Measurements from ENCODE around the gene MT1F. TPM values are rescaled to one million over a fixed set of nuclear protein-coding genes. Genes with fewer than 3 reads are reported as not detected.
"Not testable (repeated sequence)": the region's sequence is repeated elsewhere in the genome, so short reads cannot be mapped to it uniquely, and the experiment has no call there.

Gene MT1F
- polyA plus RNA-seq, 4 donors = 43.8 to 84.1 (median 71.3) TPM

GRCh38 chr16:56669840-56670619 is 12.3 kb downstream of the MT1F start:
- no peak for DNase-seq (ENCODE audit: low read depth in 4 of 4, low spot score in 2 of 4)

DNA sequence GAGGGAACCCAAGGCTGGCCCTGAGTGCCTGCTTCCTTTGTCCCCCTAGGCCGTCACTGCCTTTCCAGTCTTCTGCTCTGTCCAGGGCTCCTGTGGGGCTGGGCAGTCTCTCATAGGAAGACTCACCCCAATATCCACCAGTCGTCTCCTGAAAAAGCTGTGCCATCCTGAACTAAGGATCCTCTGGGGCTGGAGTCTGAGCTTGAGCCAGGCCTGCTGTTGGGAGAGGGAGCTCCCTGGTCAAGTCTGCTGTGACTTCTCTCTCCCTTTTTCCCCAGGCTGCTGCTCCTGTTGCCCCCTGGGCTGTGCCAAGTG is 12.8 kb downstream of the MT1F start:
- no peak for DNase-seq (ENCODE audit: low read depth in 4 of 4, low spot score in 2 of 4)

DNA sequence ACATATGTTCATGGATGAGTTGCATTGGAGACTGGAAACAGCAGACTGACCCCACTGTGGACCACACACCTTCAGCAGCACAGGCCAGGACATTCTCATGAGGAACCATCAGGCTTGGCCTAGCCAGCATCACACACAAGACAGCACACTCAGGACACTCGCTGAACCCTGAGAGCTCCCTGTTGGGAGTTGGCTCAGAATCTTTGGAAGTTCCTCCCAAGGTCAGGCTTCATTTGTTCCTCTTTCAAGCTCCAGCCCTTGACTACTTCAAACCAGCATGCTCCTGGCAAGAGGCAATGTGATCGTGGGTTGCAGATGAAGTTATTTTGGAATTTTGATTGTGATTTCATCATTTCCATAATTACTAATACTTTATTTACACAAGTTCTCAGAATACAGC is 13.9 kb downstream of the MT1F start:
- DNase-seq (ENCODE audit: low read depth in 4 of 4, low spot score in 2 of 4) = not testable (repeated sequence)

- DNase-seq (ENCODE audit: low read depth in 4 of 4, low spot score in 2 of 4) = not testable (repeated sequence)
Measured at GRCh38 chr16:56672171-56672570, 14.4 kb downstream of the MT1F start.

- DNase-seq (ENCODE audit: low read depth in 4 of 4, low spot score in 2 of 4) = no peak
Measured at GRCh38 chr16:56672761-56673536, 15.2 kb downstream of the MT1F start.

GRCh38 chr16:56673921-56674320 is 16.2 kb downstream of the MT1F start:
- DNase-seq (ENCODE audit: low read depth in 4 of 4, low spot score in 2 of 4) = no peak

DNA sequence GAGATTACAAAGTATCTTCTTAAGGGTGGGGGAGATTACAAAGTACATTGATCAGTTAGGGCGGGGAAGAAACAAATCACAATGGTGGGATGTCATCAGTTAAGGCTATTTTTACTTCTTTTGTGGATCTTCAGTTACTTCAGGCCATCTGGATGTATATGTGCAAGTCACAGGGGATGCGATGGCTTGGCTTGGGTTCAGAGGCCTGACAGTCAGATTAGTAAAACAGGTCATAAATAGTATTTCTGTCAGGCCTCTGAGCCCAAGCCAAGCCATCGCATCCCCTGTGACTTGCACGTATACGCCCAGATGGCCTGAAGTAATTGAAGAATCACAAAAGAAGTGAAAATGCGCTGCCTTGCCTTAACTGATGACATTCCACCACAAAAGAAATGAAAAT is 16.8 kb downstream of the MT1F start:
- not testable (repeated sequence) for DNase-seq (ENCODE audit: low read depth in 4 of 4, low spot score in 2 of 4)

DNA sequence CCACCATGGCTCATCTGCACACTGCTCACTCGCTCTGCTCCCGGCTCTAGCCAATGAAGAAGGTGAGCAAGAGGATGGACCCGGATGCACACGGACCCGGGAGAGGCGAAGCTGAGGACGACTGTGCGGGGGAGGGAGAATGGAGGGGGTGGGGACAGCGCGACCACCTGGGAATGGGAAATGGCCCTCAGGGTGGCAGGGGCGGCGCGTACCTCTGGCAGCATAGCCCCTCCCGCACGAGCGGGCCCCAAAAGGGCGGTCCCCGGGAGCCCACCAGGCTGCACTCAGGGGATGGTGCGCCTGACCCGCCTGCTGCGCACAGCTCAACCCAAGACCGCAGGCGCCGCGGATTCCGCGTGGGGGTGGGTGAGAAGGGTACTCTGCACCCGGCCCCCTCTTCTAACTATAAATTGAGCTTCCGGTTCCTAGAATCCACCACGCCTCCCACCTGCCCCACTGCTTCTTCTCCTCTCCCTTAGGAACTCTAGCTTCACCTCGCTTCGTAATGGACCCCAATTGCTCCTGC is 18.0 kb downstream of the MT1F start:
- no peak for DNase-seq (ENCODE audit: low read depth in 4 of 4, low spot score in 2 of 4)

DNA sequence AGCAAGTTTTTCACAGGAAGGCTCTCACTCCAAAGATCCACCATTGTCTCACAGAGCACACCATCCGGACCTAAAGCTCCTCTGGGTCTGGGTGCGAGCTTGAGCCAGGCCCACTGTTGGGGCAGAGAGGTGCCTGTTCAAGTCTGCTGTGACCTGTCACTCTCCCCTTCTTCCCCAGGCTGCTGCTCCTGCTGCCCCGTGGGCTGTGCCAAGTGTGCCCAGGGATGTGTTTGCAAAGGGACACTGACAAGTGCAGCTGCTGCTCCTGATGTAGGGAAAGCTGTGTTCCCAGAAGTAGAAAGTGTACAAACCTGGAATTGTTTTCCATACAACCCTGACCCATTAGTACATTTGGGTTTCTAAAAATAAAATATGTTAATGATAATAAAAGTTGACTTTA is 19.7 kb downstream of the MT1F start:
- DNase-seq (ENCODE audit: low read depth in 4 of 4, low spot score in 2 of 4) = no peak

DNA sequence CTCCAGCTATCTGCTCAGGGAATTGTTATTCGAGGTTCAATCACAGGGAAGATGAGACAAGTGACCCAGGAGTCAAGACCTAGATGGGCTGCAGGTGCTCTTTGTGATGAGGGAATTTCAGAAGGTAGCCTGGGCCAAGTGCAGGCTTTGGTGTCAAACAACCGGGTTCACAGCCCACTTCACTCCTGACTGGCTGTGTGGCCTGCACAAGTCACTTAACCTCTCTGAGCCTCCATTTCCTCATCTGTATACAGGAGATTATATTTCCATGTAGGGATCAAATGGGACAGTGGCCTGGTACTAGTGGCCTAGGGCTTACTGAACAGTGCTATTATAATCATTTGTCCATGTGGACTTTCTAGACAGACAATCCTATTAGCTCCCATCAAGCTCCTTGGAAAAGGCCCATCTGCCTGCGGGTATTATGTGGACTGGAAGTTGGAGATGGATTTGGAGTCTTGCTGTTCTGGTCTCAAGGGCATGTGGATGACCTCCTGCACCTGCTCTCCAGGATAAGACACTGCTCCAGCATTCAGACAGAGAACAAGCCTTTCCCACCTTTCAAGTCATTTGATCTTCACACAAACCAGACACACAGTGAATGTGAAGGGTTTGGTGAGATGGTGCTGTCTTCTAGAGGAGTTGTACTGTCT is 21.4 kb downstream of the MT1F start:
- no peak for DNase-seq (ENCODE audit: low read depth in 4 of 4, low spot score in 2 of 4)

DNA sequence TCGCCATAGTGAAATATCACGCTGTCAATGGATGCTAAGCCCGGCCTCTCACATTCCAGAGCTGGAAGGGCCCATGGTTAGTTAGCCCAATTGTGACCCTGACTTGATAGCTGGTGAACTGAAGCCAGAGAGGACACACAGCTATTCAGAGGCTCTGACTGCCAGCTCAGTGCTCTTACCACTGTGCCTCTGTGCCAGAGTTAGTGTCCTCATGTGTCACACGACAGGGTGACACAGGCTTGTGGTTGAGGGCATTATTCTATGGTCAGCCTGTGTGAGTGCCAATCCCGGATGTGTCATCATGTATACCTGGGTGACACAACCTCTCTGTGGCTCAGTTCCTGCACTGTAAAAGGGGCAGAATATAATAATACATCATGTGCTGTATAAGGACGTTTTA is 22.1 kb downstream of the MT1F start:
- no peak for DNase-seq (ENCODE audit: low read depth in 4 of 4, low spot score in 2 of 4)

DNA sequence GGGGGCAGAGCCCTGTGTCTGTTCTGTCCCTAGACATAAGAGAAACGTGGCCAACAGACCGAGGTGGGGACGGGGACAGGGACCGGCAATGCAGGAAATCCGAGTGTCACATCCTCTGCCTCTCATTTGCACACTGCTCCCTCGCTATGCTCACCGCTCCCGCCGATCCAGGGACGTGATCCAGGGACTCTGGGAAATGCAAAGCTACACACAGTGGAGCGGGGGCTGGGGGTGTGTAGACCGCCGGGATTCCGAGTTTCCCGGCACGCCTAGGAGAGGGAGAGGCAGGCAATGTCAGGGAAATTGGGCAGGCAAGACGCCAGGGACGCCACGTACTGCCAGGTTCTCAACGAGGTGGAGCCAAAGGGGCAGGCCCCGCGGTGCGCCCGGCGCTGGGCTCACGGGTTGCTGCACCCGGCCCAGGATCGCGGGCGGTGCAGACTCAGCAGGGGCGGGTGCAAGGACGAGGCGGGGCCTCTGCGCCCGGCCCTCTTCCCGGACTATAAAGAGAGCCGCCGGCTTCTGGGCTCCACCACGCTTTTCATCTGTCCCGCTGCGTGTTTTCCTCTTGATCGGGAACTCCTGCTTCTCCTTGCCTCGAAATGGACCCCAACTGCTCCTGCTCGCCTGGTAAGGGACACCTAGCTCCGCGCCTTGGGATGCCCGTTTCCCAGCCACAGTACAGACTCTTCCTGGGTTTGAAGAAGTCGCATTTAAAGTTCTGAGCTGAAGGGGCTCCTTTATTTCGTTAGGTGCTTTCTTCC is 24.4 kb downstream of the MT1F start, which contains the start of gene MT1X:
TSS of gene MT1X (plus strand) at position 532 of the 764 bp plus-strand sequence. CDS start at position 603, 71 bp downstream.
- DNase-seq (ENCODE audit: low read depth in 4 of 4, low spot score in 2 of 4) = peak in 3 of 4 donors; percentile 42 to 80 (median 67)

DNA sequence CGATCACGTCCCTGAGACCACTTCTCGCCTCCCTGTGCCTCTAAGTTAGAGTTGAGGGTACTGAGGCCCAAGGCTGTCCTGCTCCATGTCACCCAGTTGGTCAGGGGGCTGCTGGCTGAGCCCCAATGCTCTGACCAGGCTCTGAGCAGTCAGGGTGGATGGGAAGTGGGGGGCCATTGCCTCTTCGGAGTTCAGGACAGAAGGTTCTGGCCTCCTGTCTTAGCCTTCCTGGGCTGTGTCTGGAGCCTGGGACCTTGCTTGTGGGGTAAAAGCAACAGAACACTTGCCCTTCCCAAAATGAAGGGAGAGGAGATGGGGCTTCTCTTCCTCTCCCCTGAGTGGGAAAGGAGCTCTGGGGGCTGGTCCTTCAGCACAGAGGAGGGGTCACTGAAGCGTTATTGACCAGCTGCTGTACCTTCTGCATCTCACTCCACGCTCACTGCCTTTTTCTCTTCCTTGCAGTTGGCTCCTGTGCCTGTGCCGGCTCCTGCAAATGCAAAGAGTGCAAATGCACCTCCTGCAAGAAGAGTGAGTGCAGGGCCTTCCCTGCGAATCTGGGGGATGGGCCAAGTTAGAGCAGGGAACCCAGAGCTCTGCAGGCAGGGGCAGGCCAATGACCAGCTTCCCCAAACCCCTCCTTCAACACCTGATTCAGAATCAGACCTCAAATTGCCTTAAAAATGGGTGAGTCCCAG is 25.1 kb downstream of the MT1F start:
- no peak for DNase-seq (ENCODE audit: low read depth in 4 of 4, low spot score in 2 of 4)

GRCh38 chr16:56683424-56684172 is 25.8 kb downstream of the MT1F start:
- no peak for DNase-seq (ENCODE audit: low read depth in 4 of 4, low spot score in 2 of 4)

GRCh38 chr16:56684256-56684925 is 26.6 kb downstream of the MT1F start:
- DNase-seq (ENCODE audit: low read depth in 4 of 4, low spot score in 2 of 4) = no peak

- no peak for DNase-seq (ENCODE audit: low read depth in 4 of 4, low spot score in 2 of 4)
Measured at GRCh38 chr16:56684926-56685590, 27.3 kb downstream of the MT1F start.

DNA sequence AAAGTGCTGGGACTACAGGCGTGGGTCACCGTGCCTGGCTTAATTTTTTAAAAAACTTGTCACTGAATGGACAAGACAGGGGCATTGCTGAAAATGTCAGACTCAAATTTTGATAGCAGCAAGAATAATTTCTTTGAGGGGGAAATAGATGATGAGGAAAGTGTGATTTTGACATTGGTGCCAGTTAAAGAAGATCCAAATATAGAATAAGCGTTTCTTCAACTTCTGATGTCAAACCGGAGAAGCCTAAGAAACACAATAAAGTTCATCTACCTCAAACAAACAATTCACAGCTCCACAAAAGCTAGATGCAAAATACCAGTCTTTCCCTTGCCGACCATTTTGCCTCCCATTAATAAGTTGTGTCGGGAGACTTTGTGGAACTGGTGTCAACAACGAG is 29.0 kb downstream of the MT1F start:
- no peak for DNase-seq (ENCODE audit: low read depth in 4 of 4, low spot score in 2 of 4)

GRCh38 chr16:56688762-56689161 is 31.0 kb downstream of the MT1F start:
- DNase-seq (ENCODE audit: low read depth in 4 of 4, low spot score in 2 of 4) = no peak

Data from left renal cortex interstitium (tissue), 4 donors.